T47D (cell line): Measurements from ENCODE around the gene RPL22L1.
A peak's percentile ranks its signal among the peaks of the same experiment; 100 is the strongest.

Experiments used
- DNase-seq, 2 experiments: peaks; one replicate each; pipeline versions ENCODE4 v3.0.0 to v3.0.0-alpha.2; 2011 to 2012; ENCODE audit warnings: low read depth in 1 of 2, low spot score in 1 of 2
- JUND ChIP-seq: IDR thresholded peaks from 2 replicates; pipeline ENCODE4 v1.6.1; 2012; ENCODE audit warnings: low read depth
- in situ Hi-C: cut with HindIII; loops from 2 replicates; pipeline ENCODE4 v1.10.0; 2016; ENCODE audit warnings: low sequenced_read_pairs, low pct_unique_long_range_greater_than_20kb

RPL22L1 gene

DNA sequence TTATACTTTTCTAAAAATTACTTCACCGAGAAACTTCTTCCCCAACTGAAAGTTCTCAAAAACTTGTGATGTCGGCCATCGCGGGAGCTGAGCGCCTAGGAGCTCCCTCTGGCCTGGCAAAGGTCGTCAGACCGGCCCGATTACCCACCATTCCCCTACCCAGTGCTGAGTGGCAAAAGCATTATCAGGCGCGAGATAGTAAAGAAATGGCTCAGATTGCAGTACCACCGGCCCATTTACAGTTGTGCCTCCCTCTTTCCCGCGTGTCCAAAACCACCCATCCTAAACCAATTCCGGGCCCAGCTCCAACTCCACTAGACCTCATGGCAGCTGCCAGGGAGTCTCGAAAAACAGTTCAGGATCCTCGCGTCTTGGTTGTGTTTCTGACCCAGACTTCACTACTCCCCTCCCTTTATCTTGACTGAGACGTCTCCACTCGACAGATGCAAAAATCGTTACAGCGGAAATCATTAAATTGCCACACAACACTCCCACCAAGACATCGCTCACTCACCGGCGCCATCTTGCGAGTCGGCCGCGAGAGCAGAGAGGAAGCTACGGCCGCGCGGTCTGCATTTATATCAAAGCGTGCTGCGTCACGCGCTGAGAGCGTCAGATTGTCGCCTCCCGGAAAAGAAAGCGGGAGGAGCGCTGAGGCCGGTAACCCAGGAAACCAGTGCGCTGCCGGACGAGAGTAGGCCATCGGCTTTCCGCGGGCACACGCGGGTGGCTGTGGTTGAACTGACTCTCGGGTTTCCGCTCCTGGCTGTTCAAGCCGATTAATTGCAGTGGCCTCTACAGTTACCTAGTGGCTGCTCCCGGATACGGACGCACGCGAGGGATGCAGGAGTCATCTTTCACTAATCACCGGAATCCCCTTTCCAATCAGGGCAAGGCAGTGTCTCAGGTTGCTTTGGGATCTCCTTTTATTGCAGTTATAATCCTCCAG is at the start of gene RPL22L1:
TSS of gene RPL22L1 (minus strand) at position 551 of the 949 bp plus-strand sequence. CDS start at position 523, 28 bp downstream.
- no peak for TF ChIP-seq JUND
- DNase-seq = peak; percentile 89 to 99

GRCh38 chr3:170918715-170919114 is 48.7 kb upstream of the RPL22L1 start:
- in situ Hi-C loops = no loop called here
- TF ChIP-seq JUND = no peak
- DNase-seq = no peak

More for the DNA sequence above, at the start of gene RPL22L1:
- in situ Hi-C loops = no loop called here

DNA sequence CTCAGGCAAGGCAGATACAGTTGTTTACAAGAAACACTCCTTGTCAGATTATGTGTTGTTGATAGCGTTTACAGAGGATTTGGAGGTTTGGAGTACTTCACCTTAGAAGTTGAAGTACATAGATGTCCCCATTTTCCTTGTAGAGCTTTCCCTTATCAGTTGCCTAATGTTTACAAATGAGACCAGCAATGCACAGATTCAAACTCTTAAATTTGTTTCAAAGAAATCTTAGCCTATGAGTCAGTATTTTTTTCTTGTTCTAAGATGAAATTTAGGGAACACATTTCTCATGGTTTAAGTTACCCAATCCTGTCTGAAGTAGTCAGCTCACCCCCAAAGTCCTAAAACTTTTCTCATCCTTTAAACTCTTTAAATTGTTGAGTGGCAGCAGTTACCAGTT is 44.7 kb upstream of the RPL22L1 start:
- no peak for DNase-seq
- in situ Hi-C loops = no loop called here
- TF ChIP-seq JUND = no peak

- in situ Hi-C loops = no loop called here
- no peak for TF ChIP-seq JUND
Observed at GRCh38 chr3:170914212-170914611, 44.2 kb upstream of the RPL22L1 start.

GRCh38 chr3:170911051-170911450 is 41.1 kb upstream of the RPL22L1 start:
- no peak for TF ChIP-seq JUND
- in situ Hi-C loops = no loop called here
- DNase-seq = no peak

More at GRCh38 chr3:170914212-170914611, 44.2 kb upstream of the RPL22L1 start:
- no peak for DNase-seq

GRCh38 chr3:170910542-170910941 is 40.5 kb upstream of the RPL22L1 start:
- no peak for TF ChIP-seq JUND
- DNase-seq = no peak
- in situ Hi-C loops = no loop called here

DNA sequence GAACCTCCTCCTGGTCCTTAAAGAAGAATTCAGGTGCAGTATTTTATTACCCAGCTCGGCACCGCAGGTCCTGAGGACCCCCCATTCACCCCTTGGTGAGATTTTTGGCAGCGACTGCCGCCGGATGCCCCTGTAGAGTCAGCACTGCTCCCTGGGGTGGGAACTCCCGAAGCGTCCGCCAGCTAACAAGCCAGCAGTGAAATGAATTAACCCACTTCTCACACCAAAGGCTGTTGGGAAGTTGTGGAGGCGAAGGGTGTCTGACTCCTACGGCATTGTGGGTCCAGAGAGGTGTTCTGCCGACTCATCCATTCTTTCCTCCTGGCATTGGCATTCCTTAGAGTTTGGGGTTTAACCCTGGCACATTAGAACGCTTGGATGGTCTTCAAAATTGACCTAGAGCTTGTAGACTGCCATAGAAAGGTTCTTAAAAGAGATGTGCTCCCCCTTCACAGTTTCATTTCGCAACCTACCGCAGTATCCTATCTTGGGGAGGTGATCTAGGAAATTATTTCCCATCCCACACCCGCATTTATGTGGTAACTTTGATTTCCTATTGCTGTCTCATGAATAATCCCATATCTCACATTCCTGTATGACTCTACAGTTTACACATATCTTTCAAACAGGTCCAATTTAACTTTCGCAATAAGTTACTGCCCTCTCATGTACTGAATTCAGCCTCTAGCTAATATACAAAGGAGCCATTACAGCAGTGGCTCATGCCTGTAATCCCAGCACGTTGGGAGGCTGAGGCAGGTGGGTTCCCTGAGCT is 39.3 kb upstream of the RPL22L1 start:
- in situ Hi-C loops = no loop called here
- TF ChIP-seq JUND = no peak
- DNase-seq = peak in 1 of 2 experiments; percentile 16

- no peak for TF ChIP-seq JUND
- in situ Hi-C loops = no loop called here
- DNase-seq = peak; percentile 99
Observed at GRCh38 chr3:170908235-170909116, 38.5 kb upstream of the RPL22L1 start, which contains the start of gene EIF5A2. TSS of gene EIF5A2 (minus strand) at chr3:170908637. CDS start at chr3:170907806, 831 bp downstream.

DNA sequence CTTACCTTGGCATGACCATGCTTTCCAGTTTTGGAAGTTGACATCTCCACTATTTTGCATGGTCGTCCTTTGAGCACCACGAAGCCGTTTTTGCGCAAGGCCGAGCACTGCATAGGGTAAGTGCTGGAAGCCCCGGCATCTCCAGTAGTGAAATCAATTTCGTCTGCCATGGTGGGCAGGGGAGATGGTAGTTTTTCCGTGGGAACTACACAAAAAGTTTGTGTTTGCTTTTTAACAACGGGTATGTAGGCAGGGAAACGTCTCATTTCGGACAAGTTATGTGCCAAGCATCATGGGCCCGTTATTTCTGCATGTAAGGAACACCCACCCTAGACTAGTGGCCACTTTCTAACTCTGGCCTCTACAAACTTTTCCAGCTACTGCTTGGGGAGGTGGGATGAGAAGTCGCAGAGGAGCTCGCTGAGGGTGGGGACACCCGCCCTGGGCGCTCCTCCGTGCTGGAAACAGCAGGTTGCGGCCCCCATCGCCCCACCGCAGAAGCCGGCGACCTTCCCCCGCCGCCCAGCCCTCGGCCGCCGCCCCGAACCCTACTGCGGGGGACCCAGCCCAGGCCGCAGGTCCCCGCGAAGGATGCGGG is 37.7 kb upstream of the RPL22L1 start:
- in situ Hi-C loops = no loop called here
- no peak for TF ChIP-seq JUND
- DNase-seq = no peak

GRCh38 chr3:170905862-170906261 is 35.9 kb upstream of the RPL22L1 start:
- TF ChIP-seq JUND = no peak
- in situ Hi-C loops = no loop called here
- no peak for DNase-seq

- no peak for DNase-seq
- no peak for TF ChIP-seq JUND
- in situ Hi-C loops = no loop called here
Observed at GRCh38 chr3:170903123-170903522, 33.1 kb upstream of the RPL22L1 start.
